ENCODE data around the gene ST14.
"Not testable (repeated sequence)": the region's sequence is repeated elsewhere in the genome, so short reads cannot be mapped to it uniquely, and the experiment has no call there.

The ST14 gene

GRCh38 chr11:130234315-130234714 is 74.7 kb downstream of the ST14 start:
- DNase-seq (ENCODE audit: low read depth) = no peak
- TF ChIP-seq CTCF (IDR thresholded peaks at IDR 0.05; ENCODE audit: control insufficient read depth, insufficient read depth, low read depth, low read length, missing control alignments) = no peak
- H3K4me3 ChIP-seq (ENCODE audit: control insufficient read depth, low read depth, low read length) = no peak overlapping the region

- DNase-seq (ENCODE audit: low read depth) = no peak
- H3K4me3 ChIP-seq (ENCODE audit: control insufficient read depth, low read depth, low read length) = no peak overlapping the region
- TF ChIP-seq CTCF (IDR thresholded peaks at IDR 0.05; ENCODE audit: control insufficient read depth, insufficient read depth, low read depth, low read length, missing control alignments) = no peak
Measured at GRCh38 chr11:130237282-130238006, 77.9 kb downstream of the ST14 start.

- no peak for TF ChIP-seq CTCF (IDR thresholded peaks at IDR 0.05; ENCODE audit: control insufficient read depth, insufficient read depth, low read depth, low read length, missing control alignments)
- H3K4me3 ChIP-seq (ENCODE audit: control insufficient read depth, low read depth, low read length) = no peak overlapping the region
- DNase-seq (ENCODE audit: low read depth) = no peak
Measured at GRCh38 chr11:130241713-130242112, 82.1 kb downstream of the ST14 start.

GRCh38 chr11:130243816-130244215 is 84.2 kb downstream of the ST14 start:
- H3K4me3 ChIP-seq (ENCODE audit: control insufficient read depth, low read depth, low read length) = no peak overlapping the region
- no peak for TF ChIP-seq CTCF (IDR thresholded peaks at IDR 0.05; ENCODE audit: control insufficient read depth, insufficient read depth, low read depth, low read length, missing control alignments)
- no peak for DNase-seq (ENCODE audit: low read depth)

GRCh38 chr11:130244848-130245247 is 85.3 kb downstream of the ST14 start:
- no peak for DNase-seq (ENCODE audit: low read depth)
- no peak for TF ChIP-seq CTCF (IDR thresholded peaks at IDR 0.05; ENCODE audit: control insufficient read depth, insufficient read depth, low read depth, low read length, missing control alignments)
- H3K4me3 ChIP-seq (ENCODE audit: control insufficient read depth, low read depth, low read length) = no peak overlapping the region

- not testable (repeated sequence) for H3K4me3 ChIP-seq (ENCODE audit: control insufficient read depth, low read depth, low read length); DNase-seq (ENCODE audit: low read depth)
Measured at GRCh38 chr11:130245375-130245774, 85.8 kb downstream of the ST14 start.

- DNase-seq (ENCODE audit: low read depth) = no peak
- TF ChIP-seq CTCF (IDR thresholded peaks at IDR 0.05; ENCODE audit: control insufficient read depth, insufficient read depth, low read depth, low read length, missing control alignments) = no peak
- H3K4me3 ChIP-seq (ENCODE audit: control insufficient read depth, low read depth, low read length) = no peak overlapping the region
Measured at GRCh38 chr11:130246270-130246669, 86.7 kb downstream of the ST14 start.

All from AG09309 (cell line).